ENCODE measurements around the gene GIT2.

DNA sequence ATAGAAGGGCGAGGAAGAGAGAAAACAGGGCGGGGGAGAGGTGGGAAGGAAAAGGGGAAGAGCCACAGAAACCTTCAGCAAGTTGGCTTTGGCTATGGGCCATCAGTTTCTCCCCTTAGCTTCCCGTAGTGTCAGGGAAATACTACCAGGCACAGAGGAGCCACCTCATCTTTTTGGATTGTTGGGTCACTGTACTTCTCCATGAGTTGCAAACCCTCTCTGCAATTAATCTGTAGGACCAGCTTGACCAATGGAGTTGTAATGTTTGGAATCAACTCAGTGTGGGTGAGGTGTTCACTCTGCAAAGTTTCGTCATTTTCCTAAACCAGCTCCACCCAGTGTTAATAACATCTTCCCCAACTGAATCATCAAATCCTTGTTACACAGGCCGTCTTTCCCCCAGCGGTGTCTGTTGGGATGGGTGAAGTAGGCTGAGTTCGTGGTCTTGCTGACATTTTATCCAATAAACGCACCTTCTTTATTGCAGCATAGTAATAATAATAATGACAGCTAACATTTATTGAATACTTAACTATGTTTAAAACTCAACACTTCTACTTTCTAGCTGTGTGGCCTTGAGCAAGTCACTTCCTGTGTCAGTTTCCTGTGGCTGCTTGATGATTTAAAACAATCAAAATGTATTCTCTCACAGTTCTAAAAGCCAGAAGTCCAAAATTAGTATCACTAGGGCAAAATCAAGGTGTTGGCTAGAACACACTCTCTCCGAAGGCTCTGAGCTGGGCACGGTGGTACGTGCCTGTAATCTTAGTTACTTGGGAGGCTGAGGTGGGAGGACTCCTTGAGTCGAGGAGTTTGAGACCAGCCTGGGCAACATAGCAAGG is 107.8 kb downstream of the GIT2 start:
- TF ChIP-seq POLR2A (IDR thresholded peaks at IDR 0.05; ENCODE audit: low read length) (no peak), GATA1 (IDR thresholded peaks at IDR 0.05; ENCODE audit: low read depth, low read length) (no peak)

Measured in erythroblast (primary cell).